ENCODE data around the gene DTL. TPM values are rescaled to one million over a fixed set of nuclear protein-coding genes. Genes with fewer than 3 reads are reported as not detected.

DTL gene
- total RNA-seq, 1 donor from 2014 or later = 5.1 TPM

DNA sequence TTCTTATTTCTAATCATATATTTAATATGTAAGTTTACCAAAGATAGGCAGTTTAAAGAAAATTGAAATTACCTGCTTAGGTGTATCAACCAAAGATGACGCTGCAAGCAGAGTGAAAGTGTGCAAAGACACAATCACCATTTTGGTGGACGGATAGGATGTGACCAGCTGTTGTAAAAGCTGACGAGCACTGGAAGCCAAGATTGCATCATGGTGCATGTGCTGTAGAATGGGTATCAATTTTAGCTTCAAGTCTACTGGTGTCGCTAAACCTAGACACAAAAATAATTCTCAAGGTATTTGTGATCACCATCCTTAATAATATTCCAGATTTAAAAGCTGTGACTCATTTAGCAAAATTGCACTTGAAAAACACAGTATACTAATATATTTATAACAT is 28.4 kb upstream of the DTL start:
- TF ChIP-seq, protein P1, sequence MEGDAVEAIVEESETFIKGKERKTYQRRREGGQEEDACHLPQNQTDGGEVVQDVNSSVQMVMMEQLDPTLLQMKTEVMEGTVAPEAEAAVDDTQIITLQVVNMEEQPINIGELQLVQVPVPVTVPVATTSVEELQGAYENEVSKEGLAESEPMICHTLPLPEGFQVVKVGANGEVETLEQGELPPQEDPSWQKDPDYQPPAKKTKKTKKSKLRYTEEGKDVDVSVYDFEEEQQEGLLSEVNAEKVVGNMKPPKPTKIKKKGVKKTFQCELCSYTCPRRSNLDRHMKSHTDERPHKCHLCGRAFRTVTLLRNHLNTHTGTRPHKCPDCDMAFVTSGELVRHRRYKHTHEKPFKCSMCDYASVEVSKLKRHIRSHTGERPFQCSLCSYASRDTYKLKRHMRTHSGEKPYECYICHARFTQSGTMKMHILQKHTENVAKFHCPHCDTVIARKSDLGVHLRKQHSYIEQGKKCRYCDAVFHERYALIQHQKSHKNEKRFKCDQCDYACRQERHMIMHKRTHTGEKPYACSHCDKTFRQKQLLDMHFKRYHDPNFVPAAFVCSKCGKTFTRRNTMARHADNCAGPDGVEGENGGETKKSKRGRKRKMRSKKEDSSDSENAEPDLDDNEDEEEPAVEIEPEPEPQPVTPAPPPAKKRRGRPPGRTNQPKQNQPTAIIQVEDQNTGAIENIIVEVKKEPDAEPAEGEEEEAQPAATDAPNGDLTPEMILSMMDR (IDR thresholded peaks at IDR 0.05; ENCODE audit: insufficient read depth, low read length, poor library complexity, severe bottlenecking) = no peak
- no peaks in the 10 kb centered on the region for H3K27me3 ChIP-seq (ENCODE audit: control insufficient read depth, insufficient read depth, low read length)
- no peaks in the 10 kb centered on the region for H3K36me3 ChIP-seq (ENCODE audit: control insufficient read depth, insufficient read depth, low read length)
- H3K4me3 ChIP-seq (ENCODE audit: low read depth, low read length) = no peak overlapping the region
- DNase-seq (ENCODE audit: low read depth) = no peak

DNA sequence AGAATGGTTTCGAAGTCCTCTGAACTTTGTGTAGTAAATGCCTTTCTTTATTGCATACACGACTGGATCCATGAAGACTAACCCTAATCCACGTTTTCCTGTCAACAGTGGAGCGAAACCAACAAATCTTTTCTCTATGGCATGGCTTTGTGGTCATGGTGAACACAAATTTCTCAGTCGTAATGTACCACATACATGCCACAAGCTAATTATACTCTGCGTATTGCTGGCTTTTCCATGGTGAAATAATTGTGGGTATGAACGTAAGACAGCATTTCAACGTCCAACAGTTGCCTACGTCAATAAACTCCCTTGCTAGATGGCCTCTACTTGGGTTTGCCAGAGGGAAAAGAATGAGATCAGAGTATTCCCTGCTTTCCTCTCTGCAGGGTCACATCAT is 27.7 kb upstream of the DTL start:
- no peaks in the 10 kb centered on the region for H3K36me3 ChIP-seq (ENCODE audit: control insufficient read depth, insufficient read depth, low read length)
- no peak for DNase-seq (ENCODE audit: low read depth)
- TF ChIP-seq, protein P1 (IDR thresholded peaks at IDR 0.05; ENCODE audit: insufficient read depth, low read length, poor library complexity, severe bottlenecking) = no peak
- no peaks in the 10 kb centered on the region for H3K27me3 ChIP-seq (ENCODE audit: control insufficient read depth, insufficient read depth, low read length)
- no peak overlapping the region for H3K4me3 ChIP-seq (ENCODE audit: low read depth, low read length)

DNA sequence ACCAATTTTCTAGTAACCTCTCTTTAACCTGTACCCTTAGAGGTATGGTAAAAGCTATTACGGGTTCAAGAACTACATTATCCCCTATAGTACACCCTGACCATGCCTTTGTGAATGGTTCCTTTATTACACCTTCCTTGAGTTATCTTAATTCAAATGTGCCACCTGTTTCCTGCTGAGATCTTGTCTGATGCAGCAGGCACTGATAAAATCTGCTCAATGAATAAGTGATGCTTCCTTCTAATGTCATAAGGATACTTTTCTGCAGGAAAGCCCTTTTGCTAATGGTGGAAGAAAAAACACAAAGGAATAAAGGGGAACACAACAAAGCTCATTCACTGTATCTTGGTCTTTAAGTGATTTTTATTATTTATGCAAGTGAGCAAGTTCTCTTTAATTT is 26.0 kb upstream of the DTL start:
- TF ChIP-seq, protein P1 (IDR thresholded peaks at IDR 0.05; ENCODE audit: insufficient read depth, low read length, poor library complexity, severe bottlenecking) = no peak
- DNase-seq (ENCODE audit: low read depth) = no peak
- H3K36me3 ChIP-seq (ENCODE audit: control insufficient read depth, insufficient read depth, low read length) = no peaks in the 10 kb centered on the region
- no peak overlapping the region for H3K4me3 ChIP-seq (ENCODE audit: low read depth, low read length)
- H3K27me3 ChIP-seq (ENCODE audit: control insufficient read depth, insufficient read depth, low read length) = no peaks in the 10 kb centered on the region

DNA sequence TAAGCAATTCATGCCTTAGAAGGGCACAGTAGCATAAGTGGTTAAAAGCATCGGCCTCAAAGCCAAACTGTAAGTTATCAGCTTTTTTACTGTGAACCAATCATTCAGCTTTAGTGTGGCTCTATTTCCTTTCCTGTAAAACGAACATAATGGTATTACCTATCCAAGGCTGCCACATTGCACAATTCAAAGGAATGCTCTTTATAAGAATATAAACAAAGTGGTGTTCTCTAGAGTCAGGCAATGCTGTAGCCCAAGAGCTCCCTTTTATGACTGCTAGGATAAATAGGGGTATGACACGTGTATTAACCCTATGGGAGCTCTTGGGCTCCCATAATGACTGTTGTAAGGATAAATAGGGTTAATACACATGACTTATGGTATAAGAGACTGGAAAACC is 25.5 kb upstream of the DTL start:
- no peaks in the 10 kb centered on the region for H3K36me3 ChIP-seq (ENCODE audit: control insufficient read depth, insufficient read depth, low read length)
- no peak for DNase-seq (ENCODE audit: low read depth)
- TF ChIP-seq, protein P1 (IDR thresholded peaks at IDR 0.05; ENCODE audit: insufficient read depth, low read length, poor library complexity, severe bottlenecking) = no peak

DNA sequence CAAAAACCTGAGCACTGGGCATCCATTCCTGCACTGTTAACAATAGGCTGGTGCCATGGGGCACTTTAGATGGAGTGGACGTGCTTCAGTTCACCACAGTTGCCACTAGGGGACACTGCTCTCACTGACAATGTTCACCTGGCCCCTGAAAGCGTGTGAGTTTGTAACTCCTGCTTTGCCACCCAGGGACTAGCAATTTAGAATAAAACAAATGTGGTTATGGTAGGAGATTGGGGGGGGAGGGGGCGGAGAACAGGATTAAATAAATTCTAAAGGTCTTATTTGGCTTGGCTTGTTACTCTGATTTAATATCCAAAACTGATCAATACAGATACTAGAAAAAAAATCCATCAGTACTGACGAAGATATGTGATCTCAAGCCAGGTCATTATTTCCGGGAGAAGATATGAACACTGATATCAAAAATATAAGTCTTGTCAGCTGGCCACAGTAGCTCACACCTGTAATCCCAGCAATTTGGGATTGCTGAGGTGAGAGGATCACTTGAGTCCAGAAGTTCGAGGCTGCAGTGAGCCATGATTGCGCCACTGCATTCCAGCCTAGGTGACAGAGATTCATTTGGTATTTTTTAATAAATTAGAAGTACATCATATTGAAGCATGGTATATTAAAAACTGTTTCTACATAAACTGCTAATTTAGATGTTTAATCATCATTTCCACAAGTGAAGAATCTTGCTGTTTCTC is 23.4 kb upstream of the DTL start:
- no peaks in the 10 kb centered on the region for H3K27me3 ChIP-seq (ENCODE audit: control insufficient read depth, insufficient read depth, low read length)
- TF ChIP-seq, protein P1 (IDR thresholded peaks at IDR 0.05; ENCODE audit: insufficient read depth, low read length, poor library complexity, severe bottlenecking) = peak; percentile 99
- no peak overlapping the region for H3K4me3 ChIP-seq (ENCODE audit: low read depth, low read length)
- DNase-seq (ENCODE audit: low read depth) = no peak
- H3K36me3 ChIP-seq (ENCODE audit: control insufficient read depth, insufficient read depth, low read length) = no peaks in the 10 kb centered on the region

More for the DNA sequence above, 25.5 kb upstream of the DTL start:
- Histone ChIP-seq H3K4me3 (ENCODE audit: low read depth, low read length) (no peak overlapping the region), H3K27me3 (ENCODE audit: control insufficient read depth, insufficient read depth, low read length) (no peaks in the 10 kb centered on the region)

DNA sequence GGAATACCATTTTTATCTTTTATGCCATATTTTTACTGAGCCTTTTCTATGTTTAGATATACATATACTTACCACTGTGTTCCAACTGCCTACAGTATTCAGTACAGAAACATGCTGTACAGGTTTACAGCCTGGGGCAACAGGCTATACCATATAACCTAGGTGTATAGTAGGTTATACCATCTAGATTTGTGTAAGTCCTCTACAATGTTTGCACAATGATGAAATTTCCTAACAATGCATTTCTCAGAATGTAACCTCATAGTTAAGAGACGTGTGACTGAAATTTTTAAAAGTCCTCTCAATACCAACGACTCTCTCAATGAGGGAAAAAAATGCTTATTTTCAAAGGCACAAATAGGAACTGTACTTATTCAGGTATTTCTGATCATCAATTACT is 21.9 kb upstream of the DTL start:
- DNase-seq (ENCODE audit: low read depth) = no peak

More for the DNA sequence above, 21.9 kb upstream of the DTL start:
- H3K4me3 ChIP-seq (ENCODE audit: low read depth, low read length) = no peak overlapping the region
- no peaks in the 10 kb centered on the region for H3K27me3 ChIP-seq (ENCODE audit: control insufficient read depth, insufficient read depth, low read length)
- H3K36me3 ChIP-seq (ENCODE audit: control insufficient read depth, insufficient read depth, low read length) = no peaks in the 10 kb centered on the region
- TF ChIP-seq, protein P1 (IDR thresholded peaks at IDR 0.05; ENCODE audit: insufficient read depth, low read length, poor library complexity, severe bottlenecking) = no peak

Measured in kidney epithelial cell (primary cell).